GM19351 (cell line): Measurements from ENCODE around the gene TENT5A.
A peak's percentile ranks its signal among the peaks of the same experiment; 100 is the strongest.
"Not testable (repeated sequence)": the region's sequence is repeated elsewhere in the genome, so short reads cannot be mapped to it uniquely, and the experiment has no call there.

Experiments used
- ATAC-seq: cut with Tn5 transposase; IDR thresholded peaks from one replicate; pipeline ENCODE4 v1.9.1; 2021; ENCODE audit warnings: mild to moderate bottlenecking, moderate library complexity; ENCODE audit not compliant: unreplicated experiment

Gene TENT5A

DNA sequence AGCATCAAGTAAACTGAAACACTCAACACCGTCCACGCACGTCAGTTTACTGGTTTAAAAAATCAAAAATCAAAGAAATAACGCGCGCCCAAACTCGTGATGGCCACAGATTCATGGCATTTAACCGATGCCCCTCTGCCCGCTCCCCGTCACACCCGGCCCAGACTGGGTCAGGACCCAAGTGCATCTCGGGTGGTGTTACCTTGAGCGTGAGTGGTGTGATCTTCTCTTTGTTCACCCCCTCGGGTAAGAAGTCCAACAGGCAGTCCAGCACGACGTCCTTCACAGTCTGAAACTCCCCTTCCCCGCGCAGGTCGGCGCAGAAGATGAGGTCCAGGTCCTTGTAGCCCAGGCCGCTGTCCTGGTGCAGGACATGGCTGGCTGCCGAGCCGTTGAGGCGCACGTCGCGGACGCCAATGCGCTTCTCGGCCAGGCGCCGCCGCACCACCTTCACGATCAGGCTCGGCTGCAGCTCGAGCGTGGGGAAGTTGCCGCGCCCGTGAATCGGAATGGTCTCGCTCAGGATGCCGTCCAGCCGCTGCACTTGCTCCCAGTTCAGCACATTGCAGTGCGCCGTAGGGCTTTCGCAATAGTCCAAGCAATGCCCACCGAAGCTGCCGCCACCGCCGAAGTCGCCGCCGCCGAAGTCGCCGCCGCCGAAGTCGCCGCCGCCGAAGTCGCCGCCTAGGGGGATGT, 945 bp downstream of the TENT5A start:
- ATAC-seq = no peak

DNA sequence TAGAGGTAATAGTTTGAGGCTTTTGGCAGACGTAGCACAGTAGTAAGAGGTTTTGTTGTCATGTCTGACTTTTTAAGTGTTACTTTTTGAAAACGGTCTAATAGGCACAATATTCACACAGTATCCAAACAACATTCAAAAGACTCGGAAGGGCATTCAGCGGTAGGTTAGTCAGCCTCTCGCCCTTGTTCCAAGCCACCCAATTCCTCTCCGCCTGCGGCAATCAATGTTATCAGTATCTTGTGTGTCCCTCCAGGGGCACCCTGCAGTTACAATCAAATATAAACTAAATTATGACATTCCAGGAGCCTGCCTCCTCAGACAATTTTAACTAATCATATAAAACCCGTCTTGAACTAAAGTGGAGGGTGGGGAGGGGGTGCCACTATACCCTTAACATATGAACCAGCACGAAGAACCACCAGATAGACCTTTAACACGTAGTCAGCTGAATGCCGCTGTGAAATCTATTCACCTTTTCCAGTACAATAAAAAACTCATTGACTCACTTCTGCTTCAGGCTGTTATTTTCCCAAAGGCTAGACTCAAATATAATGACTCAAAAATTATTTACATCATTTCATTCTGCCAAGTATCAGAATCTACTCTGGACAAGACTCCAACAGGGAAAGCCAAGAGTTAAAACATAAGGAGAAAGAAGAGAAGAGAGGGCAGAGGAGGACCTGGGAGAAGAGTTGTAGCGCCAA, 1.6 kb downstream of the TENT5A start:
- ATAC-seq = no peak

DNA sequence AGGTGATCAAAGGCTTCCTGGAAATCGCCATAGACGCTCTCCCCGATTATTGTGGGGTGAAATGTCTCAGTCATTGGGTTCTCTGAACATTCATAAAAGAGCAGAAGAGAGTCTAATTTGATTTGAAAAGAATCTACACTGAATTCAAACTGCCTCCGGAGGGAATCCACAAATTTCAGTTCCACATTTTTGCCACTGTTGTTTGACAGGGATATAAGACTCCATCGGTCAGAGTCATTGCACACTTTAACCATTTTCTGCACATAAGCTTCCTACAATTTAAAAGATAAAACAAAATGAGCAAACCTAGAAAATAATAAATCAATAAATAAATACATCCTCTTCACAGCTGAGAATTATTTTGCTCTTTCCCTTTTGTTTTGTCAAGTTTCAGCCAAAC, 2.3 kb downstream of the TENT5A start:
- no peak for ATAC-seq

DNA sequence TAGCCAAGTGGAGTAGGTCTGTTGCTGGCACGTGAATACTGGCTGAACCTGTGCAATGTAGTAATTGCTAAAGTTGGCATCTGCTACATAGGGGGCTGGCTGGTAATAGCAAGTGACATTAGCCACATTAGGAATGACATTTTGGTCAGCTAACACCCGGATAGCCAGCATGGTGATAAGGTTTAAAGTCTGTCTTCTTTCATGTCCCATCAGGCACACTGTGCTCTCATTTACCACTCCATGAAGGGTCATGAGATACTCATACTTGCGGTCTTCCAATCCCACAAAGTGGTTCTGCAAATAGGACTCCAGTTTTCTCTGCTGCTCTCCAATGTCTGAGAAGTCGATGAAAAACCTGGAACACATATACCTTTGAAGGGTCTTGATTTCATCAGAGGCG, 2.8 kb downstream of the TENT5A start:
- ATAC-seq = no peak

DNA sequence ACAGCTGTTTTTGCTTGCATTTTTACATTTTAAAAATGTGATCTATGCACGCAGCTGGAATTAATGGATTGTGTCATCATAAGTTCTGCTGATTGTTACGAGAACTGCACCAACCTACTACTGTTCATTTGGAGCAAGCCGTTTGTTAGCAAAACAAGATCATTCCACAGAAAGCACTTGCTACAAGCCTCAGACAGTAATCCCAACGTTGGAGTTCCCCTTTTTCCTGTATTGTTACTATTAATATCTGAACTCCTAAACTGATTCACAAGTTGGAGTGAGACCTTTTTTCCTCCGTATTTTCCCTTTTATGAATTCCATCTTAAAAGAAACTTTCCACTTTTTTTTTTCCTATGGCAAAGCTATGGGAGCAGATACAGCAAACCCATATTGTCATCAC, 3.5 kb downstream of the TENT5A start:
- no peak for ATAC-seq

DNA sequence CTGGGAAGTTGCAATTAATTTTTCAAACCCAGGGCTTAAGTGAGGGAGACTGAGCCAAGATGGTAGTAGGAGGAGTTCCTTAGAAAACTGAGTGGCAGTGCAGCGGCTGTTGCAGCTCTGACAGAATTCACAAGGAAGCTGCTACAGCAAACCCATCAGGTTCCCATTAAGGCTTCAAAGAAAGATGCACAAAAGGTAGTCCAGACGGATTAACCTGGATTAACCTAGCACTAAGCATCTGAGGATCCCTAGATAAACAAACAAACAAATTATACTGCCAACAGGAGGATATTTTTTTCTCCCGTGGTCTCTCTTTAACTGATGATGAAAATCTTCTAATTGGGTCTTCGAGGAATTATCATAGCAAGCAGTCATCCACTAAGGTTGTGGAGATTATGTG, 5.2 kb downstream of the TENT5A start:
- no peak for ATAC-seq

DNA sequence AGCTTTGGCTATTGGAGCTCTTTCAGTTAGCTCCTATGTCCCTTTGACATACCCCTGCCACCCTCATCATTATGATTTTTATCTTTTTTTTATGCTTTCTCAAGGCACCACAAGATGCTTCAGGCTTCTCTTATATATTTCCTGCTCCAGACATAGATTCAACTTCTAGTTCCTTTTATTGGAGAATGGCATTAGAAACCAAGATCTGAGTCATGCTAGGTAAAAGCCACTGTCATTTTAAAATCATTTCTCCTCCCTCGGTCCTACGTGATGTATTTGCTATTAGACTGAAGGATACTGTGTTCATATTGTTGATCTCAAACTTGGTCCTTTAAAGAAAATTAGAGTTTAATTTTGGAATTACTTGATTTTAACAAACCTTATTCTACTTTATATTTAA, 8.3 kb downstream of the TENT5A start:
- no peak for ATAC-seq

DNA sequence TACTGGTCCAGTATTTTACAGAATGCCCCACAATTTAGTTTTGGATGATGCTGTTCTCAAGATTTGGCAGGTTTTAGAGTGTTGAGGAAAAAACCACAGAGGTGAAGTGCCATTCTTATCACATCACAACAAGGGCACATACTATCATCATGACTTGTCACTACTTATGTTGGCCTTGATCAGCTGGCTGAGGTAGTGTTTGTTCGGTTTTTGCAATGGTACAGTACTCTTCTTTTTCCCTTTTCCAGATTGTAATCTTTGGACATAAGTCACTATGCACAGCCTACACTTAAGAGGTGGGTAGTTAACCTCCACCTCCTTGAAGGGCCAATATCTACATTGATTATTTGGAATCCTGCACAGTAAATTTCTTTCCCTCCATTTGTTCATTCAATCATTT, 8.8 kb downstream of the TENT5A start:
- no peak for ATAC-seq

DNA sequence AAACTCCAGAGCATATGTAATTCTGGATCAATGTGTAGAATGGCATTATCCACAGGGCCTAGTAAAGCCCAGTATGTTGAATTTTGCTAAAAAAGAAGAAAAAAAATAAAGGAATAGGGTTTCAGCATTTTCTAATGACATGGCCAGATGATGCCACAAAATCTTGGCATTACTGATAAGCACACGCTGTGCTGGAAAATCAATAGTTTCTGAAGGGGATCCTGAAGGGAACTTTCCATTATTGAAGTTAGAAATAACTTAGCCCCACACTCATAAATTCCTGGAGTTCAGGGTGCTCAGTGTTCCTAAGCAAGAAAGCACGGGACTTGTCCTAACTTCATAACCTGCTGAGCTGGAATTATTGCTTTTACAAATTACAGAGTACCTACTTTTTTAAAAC, 10.8 kb downstream of the TENT5A start:
- no peak for ATAC-seq

DNA sequence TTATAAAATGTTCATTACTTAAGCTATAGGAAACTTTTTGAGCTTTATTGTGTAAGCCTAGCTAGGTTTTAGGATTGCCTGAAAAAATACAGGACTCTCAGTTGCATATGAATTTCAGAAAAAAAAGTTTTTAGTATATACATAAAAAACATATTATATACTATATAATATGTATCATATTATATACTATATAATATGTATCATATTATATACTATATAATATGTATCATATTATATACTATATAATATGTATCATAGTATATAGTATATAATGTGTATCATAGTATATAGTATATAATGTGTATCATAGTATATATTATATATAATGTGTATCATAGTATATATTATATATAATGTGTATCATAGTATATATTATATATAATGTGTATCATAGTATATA, 11.9 kb downstream of the TENT5A start:
- not testable (repeated sequence) for ATAC-seq

DNA sequence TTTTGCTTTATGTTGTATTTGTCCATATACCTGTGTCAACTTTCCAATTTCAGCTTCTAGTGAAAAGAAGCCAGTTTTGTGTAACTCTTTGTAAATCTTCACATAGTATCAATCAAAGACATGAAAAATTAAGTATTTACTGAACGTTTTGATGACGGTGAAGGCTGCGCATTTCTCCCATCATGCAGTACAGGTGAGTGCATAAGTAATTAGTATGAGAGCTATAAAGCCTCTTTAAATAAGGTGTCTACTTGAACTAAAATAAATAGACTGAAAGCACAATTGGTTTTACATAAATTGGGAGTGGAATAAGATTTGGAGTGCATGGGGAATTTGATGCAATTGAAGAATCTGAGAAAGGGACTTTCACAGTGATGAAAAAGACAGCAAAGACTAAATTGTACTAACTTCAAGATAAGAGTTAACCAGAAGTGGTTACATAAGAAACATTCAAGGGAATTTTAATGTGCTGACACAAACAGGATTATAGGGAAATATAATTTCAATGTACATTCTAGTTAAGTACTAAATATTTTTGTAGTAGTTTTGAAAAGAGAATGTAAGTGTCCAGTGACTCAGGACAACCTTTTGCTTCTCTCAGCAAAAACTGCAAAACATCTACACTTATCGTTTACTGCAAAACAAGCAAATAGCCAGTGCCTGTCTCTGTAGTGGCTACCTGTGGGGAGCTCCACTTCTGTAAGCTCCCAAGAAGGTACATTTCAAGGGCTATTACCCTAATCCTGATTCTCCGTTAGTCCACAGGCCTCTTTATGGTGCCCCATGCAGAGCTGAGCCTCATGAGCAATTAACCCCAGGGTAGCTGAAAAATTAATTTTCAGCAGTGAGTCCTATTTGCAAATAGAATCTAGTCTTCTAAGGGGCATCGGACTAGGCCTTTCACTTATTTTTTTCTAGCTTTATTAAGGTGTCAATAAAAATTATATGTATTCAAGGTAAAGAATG, 13.0 kb downstream of the TENT5A start:
- ATAC-seq = no peak

DNA sequence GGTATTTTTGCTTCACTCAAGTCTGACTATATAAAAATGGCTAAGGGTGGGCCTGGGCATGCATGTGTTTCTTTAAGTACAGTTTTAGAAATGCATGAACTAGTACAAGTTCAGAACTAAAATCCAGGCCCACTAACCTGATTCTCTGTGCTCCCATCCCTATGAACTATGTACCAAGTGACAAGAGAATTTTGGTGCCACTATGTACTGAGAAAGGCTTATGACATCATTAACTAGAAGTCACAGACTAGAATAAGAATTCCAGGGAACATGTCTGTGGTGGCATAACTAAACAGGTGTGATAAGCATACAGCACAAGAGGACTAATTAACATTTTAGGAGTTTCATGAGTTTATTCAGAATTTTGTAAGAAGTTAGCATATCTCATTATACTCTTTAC, 16.1 kb downstream of the TENT5A start:
- ATAC-seq = no peak

DNA sequence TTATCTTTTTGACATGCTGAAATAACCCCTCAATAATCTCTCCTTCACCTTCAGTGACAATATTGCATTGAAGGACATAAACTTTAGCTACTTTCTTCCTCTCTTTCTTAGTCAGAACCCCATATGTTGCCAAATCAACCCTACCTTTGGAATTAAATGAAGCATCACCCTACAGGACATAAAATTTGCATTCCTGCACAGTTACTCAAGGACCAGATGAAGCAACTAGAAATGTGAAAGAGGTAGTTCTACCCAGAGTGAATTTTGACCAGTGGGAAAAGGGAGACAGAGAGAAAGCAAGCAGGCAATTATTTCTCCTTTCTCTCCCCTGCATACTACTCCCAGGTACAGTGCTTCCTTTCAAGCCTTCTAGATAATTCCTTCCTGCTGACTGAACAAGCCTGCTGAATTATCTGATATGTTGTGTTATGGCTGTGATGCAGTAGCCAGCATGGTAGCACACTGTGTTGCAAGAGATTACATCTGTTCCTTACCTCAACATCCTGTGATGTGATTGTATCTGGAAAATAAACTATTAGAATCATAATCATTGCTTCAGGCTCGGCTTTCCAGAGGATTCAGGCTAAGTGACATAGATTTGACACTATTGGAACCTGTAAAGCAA, 16.6 kb downstream of the TENT5A start:
- ATAC-seq = no peak

DNA sequence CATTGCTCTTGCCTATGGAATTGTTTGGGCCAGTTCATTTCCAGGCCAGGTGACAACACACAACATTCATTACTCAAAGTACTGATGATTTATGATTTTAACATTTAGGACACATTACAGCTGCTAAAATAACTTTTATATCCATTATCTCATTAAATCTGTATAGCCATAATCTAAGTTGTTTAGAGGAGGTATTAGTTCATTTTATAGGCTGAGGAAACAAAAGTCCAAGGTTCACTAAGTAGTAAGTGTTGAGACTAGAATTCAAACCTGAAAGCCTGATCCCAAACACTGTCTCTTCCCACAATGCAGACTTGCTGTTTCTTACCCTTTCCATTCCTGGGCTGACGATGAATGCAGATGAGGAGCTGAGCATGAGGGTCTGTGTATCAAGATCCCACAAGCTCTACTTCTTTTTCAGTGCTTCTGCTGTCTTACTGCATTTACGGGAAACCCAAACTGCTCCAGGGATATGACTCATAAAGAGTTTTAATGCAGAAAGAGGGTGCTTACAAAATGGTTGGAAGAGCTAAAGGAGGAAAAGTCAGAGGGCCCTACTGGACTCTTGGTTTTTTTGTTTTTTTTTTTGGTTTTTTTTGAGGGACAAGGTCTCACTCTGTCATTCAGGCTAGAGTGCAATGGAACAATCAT, 17.9 kb downstream of the TENT5A start:
- no peak for ATAC-seq

DNA sequence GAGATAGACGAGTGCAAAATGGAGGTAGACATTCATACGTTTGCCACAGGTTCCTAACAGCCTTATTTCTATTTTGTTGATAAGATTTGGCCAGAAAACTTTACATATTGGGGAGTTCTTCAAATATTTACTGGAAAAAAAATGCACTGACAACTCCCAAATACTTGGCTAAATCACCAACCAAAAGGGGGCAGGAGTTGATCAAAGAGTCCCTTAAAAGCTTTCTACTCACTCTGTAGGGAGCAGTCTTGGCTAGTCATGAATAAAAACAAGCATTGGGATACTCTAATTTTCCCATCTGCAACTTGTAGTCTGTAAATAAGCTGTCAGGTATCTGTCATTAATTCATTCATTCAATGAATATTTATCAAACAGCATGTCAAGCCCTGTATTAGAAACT, 18.4 kb downstream of the TENT5A start:
- no peak for ATAC-seq

DNA sequence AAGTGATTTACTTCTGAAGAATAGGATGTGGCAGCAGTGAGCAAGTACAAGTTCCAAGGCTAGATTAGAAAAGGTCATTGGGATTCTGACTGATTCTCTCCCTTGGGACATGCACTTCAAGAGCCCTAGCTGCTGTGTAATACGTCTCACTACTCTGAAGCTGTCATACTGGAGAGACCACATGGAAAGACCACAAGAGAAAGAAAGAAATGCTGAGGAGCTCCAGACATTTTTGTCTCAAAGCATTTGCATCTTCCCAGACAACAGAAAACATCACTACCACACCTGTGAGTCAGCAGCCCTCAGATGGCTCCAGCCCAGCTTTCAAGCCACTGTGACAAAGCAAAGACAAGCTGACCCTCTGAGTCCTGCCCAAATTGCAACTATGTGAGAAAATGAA, 20.7 kb downstream of the TENT5A start:
- ATAC-seq = no peak

DNA sequence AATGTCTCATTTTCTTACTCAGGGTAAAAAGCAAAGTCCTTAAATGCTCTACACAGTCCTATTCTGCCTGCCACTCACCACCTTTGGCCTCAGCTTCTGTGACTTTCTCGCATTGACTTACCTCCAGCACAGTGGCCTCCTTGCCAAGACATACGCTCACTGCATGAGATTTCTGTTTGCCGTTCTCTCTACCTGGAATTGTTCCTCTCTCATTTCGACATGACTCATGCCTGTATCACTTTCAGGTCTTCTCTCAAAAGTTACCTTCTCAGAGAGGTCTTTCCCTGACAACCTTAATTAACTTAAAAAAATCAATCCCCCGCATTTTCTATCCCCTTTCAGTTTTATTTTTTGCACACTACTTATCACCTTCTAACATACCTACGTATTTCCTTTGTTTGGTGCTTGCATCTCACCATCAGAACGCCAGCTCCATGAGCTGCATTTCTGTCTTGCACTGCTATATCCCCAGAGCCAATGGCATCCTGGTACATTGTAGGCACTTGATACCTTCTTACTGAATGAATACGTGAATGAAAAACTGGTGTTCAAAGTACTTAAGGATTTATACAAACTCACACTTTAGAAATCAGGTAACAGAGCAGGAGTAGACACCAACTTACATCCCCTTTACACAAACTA, 24.5 kb downstream of the TENT5A start:
- ATAC-seq = peak; percentile 69

DNA sequence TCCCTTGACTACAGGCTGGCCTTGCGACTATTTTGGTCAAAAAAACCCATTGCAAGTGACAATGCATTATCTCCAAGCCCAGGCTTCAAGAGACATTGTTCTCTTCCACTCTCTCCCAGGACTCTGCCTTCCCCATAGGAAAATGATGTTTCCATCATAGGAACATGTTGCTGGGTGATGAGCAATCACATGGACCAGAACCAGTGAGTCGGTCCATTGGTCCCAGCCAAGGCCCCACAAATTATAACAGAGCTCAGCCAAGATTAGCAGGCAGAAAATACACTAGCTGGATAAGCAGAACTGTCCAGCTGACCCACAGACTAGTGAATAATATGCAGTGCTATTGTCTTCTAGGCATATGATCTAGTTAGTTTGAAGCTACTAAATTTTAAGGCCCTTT, 27.4 kb downstream of the TENT5A start:
- ATAC-seq = no peak

DNA sequence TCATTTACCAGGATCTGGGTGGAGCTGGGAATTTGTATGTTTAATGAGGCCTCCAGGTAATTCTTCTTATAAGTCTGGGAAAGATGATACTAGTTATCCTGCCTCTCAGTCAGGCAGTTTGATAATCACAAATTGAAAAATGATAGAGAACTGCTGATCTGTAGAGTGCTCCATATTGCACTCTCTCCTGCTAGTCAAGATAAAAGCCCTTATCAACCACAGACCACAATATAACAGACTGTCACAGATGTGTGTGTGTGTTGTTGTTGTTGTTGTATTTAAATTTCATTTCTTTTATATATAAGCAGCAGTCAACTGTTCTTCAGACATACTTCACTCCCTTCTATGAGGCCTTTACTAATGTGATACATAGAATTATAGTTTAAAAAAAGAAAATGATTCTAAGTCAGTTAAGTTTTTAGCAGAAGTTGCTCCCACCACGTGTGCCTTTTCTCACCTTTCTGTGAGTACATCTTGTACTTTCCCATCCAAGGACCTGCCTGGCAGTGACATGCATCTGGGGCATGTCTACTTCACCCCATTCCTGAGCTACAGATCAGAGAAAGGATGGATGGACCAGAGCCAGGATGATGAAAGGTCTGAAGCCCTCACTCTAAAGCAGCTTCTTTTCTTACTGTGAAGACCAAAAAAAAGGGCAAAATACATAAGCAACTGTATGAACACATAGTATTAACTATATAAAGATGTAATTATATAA, 29.8 kb downstream of the TENT5A start:
- ATAC-seq = no peak

DNA sequence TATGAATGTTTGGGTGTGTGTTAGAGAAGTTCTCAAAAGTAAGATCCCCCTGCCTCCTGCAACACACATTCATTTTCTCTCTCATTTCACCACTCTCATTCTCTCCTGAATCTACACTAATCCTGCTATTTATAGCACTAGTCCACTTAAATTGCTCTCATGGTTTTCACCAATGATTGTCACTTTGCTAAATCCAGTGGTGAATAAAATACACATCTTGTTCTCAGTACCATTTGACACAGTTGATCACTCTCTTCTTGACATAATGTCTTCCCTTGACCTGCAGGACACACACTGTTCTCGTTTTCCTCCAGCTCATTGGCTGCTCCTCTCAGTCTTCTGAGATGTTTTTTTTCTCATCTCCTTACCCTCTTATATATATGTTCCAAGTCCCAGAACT, 32.1 kb downstream of the TENT5A start:
- no peak for ATAC-seq
